Transverse colon (tissue), 4 donors: ENCODE data around the gene STON2. TPM values are rescaled to one million over a fixed set of nuclear protein-coding genes. Genes with fewer than 3 reads are reported as not detected.

Experiments used
- DNase-seq: peaks from one replicate; pipeline ENCODE4 v3.0.0-alpha.2; 2019
- H3K27ac ChIP-seq, 4 donors: fragments of 200-600 bp; sonication (generic); 2 replicates each; pipeline ENCODE4 v1.5.1; 2016 to 2018; ENCODE audit warnings: inconsistent platforms in 4 of 4
- H3K27me3 ChIP-seq: fragments of 200-600 bp; sonication (generic); 2 replicates; pipeline ENCODE4 v1.5.1; 2017; ENCODE audit warnings: inconsistent platforms
- H3K36me3 ChIP-seq, 4 donors: fragments of 200-600 bp; sonication (generic); 2 replicates each; pipeline ENCODE4 v1.5.1; 2017 to 2019; ENCODE audit warnings: inconsistent platforms in 4 of 4
- H3K4me1 ChIP-seq, 4 donors: fragments of 200-600 bp; sonication (generic); 2 replicates each; pipeline ENCODE4 v1.5.1; 2017 to 2020; ENCODE audit warnings: inconsistent platforms in 4 of 4
- H3K4me3 ChIP-seq, 4 donors: fragments of 200-600 bp; sonication (generic); 1 replicate in 1 of 4; 2 replicates in 3 of 4; pipeline versions ENCODE4 v1.5.1 to v1.6.1; 2017 to 2019; ENCODE audit warnings: inconsistent platforms in 4 of 4
- H3K9me3 ChIP-seq, 2 donors: fragments of 200-600 bp; sonication (generic); 2 replicates each; pipeline ENCODE4 v1.5.1; 2017 to 2019; ENCODE audit warnings: inconsistent platforms in 2 of 2
- EP300 ChIP-seq: sonication (generic); formaldehyde crosslinking; IDR thresholded peaks from one replicate; pipeline ENCODE4 v1.6.1; 2017; ENCODE audit warnings: antibody characterized with exemption, low read depth
- POLR2A ChIP-seq: fragments of 450-650 bp; IDR thresholded peaks from one replicate; pipeline ENCODE4 v1.6.1; 2016; ENCODE audit warnings: antibody characterized with exemption, mild to moderate bottlenecking, moderate library complexity
- POLR2AphosphoS5 ChIP-seq, 3 donors: sonication (generic); formaldehyde crosslinking; IDR thresholded peaks; one replicate each; pipeline ENCODE4 v1.6.1; 2016; ENCODE audit warnings: antibody characterized with exemption in 3 of 3
- WGBS, 2 donors: methylation state at CpG; one replicate each; pipeline ENCODE4 v1.1.5; 2018; ENCODE audit warnings: low coverage in 1 of 2; 5-methylcytosine and 5-hydroxymethylcytosine counted together
- in situ Hi-C, 4 donors: fragments of 200-750 bp; cut with MboI; loops; one replicate each; pipeline versions ENCODE4 v1.15.0 to v1.15.1; 2017; ENCODE audit warnings: low sequenced_read_pairs in 3 of 4, low pct_ligation_motif_present in 1 of 4, low pct_unique_long_range_greater_than_20kb in 1 of 4
- intact Hi-C: fragments of 100-400 bp; cut with DNase I; formaldehyde crosslinking; loops from one replicate; pipeline ENCODE4 v1.15.1; 2023; ENCODE audit warnings: low total_unique reads
- total RNA-seq, 4 donors: library from RNA; depleted of rRNA; stranded (reverse); fragments of >200 nt; gene quantifications; one replicate each; pipeline ENCODE4 v1.1.0, GENCODE V29; 2016
- TF ChIP-seq, protein P1 (sequence below), 5 experiments: fragments of 200-600 bp in 3 of 5; fragments of 450-650 bp in 2 of 5; sonication (generic) in 3 of 5; IDR thresholded peaks; 1 replicate in 2 of 5; 2 replicates in 3 of 5; pipeline ENCODE4 v1.5.1; 2016 to 2017; ENCODE audit warnings: antibody characterized with exemption in 5 of 5, inconsistent platforms in 3 of 5, mild to moderate bottlenecking in 2 of 5, moderate library complexity in 1 of 5

Gene STON2
- total RNA-seq, 4 donors from 2014 or later = 10.8 to 39.4 (median 17.5) TPM

DNA sequence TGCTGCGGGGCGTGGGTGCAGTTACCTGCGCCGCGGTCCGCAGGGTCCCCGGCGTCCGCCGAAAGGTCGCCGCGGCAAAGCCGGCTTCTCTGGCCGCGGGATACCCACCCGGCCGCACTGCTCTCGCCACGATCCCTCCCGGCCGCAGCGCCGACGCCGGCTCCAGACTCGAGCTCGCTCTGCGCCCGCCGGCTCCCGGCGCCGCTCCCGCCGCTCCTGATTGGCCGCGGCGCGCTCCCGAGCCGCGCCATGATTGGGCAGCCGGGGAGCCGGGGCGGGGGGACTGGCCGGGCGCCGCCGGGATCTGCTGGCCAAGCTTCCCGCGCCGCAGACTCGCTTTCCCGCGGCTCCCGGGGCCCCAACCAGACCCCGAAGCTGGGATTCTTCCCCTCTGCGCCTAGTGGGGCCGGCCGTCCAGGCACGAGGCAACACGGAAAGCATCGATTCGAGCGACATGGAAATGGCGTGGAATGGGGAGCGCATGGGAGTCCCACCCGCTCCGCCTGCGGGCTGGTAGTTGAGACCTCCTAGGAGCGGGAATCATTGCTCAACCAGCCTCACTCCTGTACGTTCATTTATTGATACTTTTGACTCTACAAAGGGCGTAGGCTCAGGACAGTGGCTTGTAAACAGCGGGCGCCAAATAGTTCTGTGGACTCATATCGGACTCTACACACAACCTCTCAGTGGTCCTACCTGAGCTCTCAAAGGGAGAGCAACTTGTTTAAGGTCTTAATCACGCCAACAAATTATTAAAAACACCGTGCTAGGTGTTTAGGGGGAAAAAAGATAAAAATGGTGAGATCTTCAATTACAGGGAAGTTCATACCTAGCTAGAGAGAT lies 36.4 kb upstream of the STON2 start:
- intact Hi-C loops = no loop called here
- Histone ChIP-seq H3K27me3 (peaks cover 38% of the 10 kb centered on the region), H3K9me3 (no peaks in the 10 kb centered on the region), H3K4me1 (peaks cover 5 to 22% (median 11%) of the 10 kb centered on the region in 4 donors), H3K27ac (peak overlapping the region in 3 of 4 donors; percentile 13 to 43 (median 42)), H3K4me3 (peak overlapping the region; percentile 32 to 59 (median 48)), H3K36me3 (no peaks in the 10 kb centered on the region)
- in situ Hi-C loops = no loop called here
- WGBS, 2 donors = 1% methylated on average over 70 of the region's 79 CpGs; no CpG with 5 or more reads in 1 of the 2 donors
- TF ChIP-seq, protein P1, sequence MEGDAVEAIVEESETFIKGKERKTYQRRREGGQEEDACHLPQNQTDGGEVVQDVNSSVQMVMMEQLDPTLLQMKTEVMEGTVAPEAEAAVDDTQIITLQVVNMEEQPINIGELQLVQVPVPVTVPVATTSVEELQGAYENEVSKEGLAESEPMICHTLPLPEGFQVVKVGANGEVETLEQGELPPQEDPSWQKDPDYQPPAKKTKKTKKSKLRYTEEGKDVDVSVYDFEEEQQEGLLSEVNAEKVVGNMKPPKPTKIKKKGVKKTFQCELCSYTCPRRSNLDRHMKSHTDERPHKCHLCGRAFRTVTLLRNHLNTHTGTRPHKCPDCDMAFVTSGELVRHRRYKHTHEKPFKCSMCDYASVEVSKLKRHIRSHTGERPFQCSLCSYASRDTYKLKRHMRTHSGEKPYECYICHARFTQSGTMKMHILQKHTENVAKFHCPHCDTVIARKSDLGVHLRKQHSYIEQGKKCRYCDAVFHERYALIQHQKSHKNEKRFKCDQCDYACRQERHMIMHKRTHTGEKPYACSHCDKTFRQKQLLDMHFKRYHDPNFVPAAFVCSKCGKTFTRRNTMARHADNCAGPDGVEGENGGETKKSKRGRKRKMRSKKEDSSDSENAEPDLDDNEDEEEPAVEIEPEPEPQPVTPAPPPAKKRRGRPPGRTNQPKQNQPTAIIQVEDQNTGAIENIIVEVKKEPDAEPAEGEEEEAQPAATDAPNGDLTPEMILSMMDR (IDR thresholded peaks at IDR 0.05) = no peak
- no peak for TF ChIP-seq POLR2AphosphoS5 (IDR thresholded peaks at IDR 0.05)
- TF ChIP-seq POLR2A = no peak
- TF ChIP-seq EP300 = no peak
- peak; percentile 79 for DNase-seq

DNA sequence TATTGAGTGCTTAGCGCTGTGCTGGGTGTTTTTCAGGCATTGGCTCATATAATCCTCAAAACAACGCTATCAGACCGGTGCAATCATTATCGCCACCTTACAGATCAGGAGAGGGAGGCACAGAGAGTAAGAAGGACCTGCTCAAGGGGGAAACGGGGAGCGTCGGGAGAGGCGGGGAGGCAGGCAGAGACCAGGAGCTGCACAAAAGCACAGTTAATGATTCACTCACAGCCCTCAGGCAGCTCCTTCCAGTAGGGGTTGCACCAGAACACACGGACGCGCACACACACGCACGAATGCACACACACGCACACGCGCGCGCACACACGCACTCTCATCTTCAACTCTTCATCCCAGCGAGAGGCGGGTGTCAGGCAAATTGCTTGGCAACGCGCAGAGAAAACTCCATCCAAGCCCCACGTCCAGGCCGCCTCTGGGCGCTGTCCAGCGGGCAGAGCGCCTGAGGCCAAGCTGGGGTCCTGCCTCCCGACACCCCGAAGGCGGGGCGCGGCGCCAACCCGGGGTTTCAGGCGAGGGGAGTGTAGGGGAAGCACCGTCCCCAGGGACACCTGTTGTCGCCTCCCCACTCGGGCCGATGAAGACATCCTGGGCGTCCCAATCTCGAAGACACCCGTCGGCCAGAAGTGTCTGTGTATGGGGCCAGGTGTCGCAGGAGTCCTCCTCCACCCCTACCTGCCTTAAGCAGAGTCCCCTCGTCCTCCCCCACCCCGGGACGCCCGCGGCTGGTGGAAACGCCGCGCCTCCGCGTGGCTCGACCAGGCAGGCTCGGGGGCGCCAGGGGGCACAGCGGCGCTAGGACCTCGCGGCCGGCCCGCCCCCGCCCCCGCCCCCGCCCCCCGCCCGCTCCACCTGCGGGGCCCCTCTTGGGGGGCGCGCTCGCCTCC lies 35.5 kb upstream of the STON2 start:
- DNase-seq = peak; percentile 42
- intact Hi-C loops (no loop called here), in situ Hi-C loops (no loop called here)
- H3K27me3 ChIP-seq = peaks cover 38% of the 10 kb centered on the region
- H3K9me3 ChIP-seq = no peaks in the 10 kb centered on the region
- peaks cover 5 to 22% (median 11%) of the 10 kb centered on the region in 4 donors for H3K4me1 ChIP-seq
- H3K4me3 ChIP-seq = peak overlapping the region; percentile 27 to 59 (median 48)
- 1% methylated on average over 50 of the region's 73 CpGs; no CpG with 5 or more reads in 1 of the 2 donors for WGBS, 2 donors
- peak overlapping the region in 2 of 4 donors; percentile 42 to 43 for H3K27ac ChIP-seq
- no peaks in the 10 kb centered on the region for H3K36me3 ChIP-seq
- no peak for TF ChIP-seq POLR2A
- TF ChIP-seq, protein P1 (IDR thresholded peaks at IDR 0.05) = no peak
- no peak for TF ChIP-seq EP300
- TF ChIP-seq POLR2AphosphoS5 (IDR thresholded peaks at IDR 0.05) = no peak

DNA sequence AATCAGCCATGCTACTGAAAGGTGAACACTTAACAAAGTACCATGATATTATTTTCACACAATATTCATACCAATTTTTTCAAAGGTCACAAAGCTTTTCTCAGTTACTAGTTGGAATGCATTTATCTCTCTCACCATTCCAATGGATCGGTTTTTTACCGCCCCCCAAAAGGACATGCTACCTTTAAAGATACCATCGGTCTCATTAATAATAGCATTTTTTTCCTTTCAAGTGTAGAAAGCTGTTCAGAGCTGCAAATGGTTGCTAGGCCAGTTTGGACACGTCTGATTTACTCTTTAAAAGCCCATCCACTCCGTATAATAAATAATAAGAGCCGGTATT lies 34.9 kb upstream of the STON2 start:
- Histone ChIP-seq H3K9me3 (no peaks in the 10 kb centered on the region), H3K27ac (no peak overlapping the region), H3K27me3 (peaks cover 38% of the 10 kb centered on the region), H3K36me3 (no peaks in the 10 kb centered on the region), H3K4me3 (peak overlapping the region in 1 of 4 donors; percentile 59), H3K4me1 (peaks cover 5 to 22% (median 11%) of the 10 kb centered on the region in 4 donors)
- TF ChIP-seq EP300 = no peak
- TF ChIP-seq POLR2AphosphoS5 (IDR thresholded peaks at IDR 0.05) = no peak
- TF ChIP-seq, protein P1 (IDR thresholded peaks at IDR 0.05) = no peak
- TF ChIP-seq POLR2A = no peak
- in situ Hi-C loops = no loop called here
- DNase-seq = no peak
- intact Hi-C loops = no loop called here
- 17 to 35% methylated on average over 6 of the region's 6 CpGs for WGBS, 2 donors

DNA sequence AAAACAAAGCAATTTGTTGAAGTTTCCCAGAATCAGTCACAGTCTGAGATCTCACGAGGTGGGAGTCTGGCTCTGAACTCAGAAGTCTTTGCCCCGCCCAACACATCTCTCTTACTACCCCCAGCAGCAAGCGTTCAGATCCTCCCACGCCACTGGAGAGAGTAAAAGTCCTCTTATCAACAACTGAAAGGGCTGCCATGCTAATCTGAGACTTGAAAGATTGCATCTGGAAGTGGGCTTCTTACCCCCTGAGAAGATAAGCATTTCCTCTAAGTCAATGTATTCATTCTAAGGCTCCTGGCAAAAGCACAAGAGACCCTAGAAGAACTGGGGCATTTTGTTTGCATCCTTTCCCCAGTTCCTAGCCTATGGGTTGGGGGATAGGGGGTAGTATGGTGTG lies 34.1 kb upstream of the STON2 start:
- Histone ChIP-seq H3K27ac (no peak overlapping the region), H3K27me3 (peaks cover 37% of the 10 kb centered on the region), H3K9me3 (no peaks in the 10 kb centered on the region), H3K4me1 (peaks cover 5 to 22% (median 11%) of the 10 kb centered on the region in 4 donors), H3K36me3 (no peaks in the 10 kb centered on the region), H3K4me3 (no peak overlapping the region)
- TF ChIP-seq POLR2AphosphoS5 (IDR thresholded peaks at IDR 0.05) (no peak), POLR2A (no peak)
- TF ChIP-seq, protein P1 (IDR thresholded peaks at IDR 0.05) = no peak
- intact Hi-C loops (no loop called here), in situ Hi-C loops (no loop called here)
- WGBS, 2 donors = 57 to 69% methylated on average over 4 of the region's 4 CpGs
- no peak for DNase-seq
